HEK293 (cell line): ENCODE results near the gene TIMM44.

ENCODE experiments used
- CTCF ChIA-PET: fragments of 350-600 bp; formaldehyde crosslinking; extraction: SDS; loops from one replicate; lab custom pipeline; 2021; ENCODE audit warnings: antibody characterized with exemption; lab: Yijun Ruan, JAX
- POLR2A ChIA-PET: fragments of 300-600 bp; formaldehyde crosslinking; extraction: SDS; loops from one replicate; lab custom pipeline; 2020; ENCODE audit warnings: antibody characterized with exemption, inconsistent platforms; lab: Yijun Ruan, JAX
- H3K27ac ChIP-seq: fragments of 200-500 bp; sonication (Bioruptor generic); 2 replicates; pipeline ENCODE4 v1.5.1; 2014; ENCODE audit warnings: low read depth, low read length, control low read depth, inconsistent platforms; ENCODE audit errors: extremely low read depth
- H3K36me3 ChIP-seq, 2 experiments: fragments of 200-500 bp in 1 of 2; sonication (Bioruptor generic) in 1 of 2; 1 replicate in 1 of 2; 2 replicates in 1 of 2; pipeline ENCODE4 v1.5.1; 2014 to 2017; ENCODE audit warnings: inconsistent platforms in 2 of 2, low read length in 2 of 2; ENCODE audit not compliant: control insufficient read depth in 2 of 2, insufficient read depth in 1 of 2
- H3K4me1 ChIP-seq: fragments of 200-500 bp; sonication (Bioruptor generic); 2 replicates; pipeline ENCODE4 v1.5.1; 2014; ENCODE audit warnings: mild to moderate bottlenecking, low read length, inconsistent platforms; ENCODE audit not compliant: control insufficient read depth, insufficient read depth
- H3K4me3 ChIP-seq: 2 replicates; pipeline ENCODE4 v1.5.1; 2011; ENCODE audit warnings: low read depth, mild to moderate bottlenecking, control low read depth, low read length, moderate library complexity
- H3K9me3 ChIP-seq: fragments of 200-500 bp; sonication (Bioruptor generic); 2 replicates; pipeline ENCODE4 v1.5.1; 2014; ENCODE audit warnings: low read depth, low read length, inconsistent platforms; ENCODE audit not compliant: control insufficient read depth, insufficient read depth
- AEBP2 ChIP-seq: fragments of 450-650 bp; formaldehyde crosslinking; IDR thresholded peaks from 2 replicates; pipeline ENCODE4 v1.5.1; 2016; ENCODE audit warnings: missing biosample characterization, missing genetic modification characterization, borderline replicate concordance
- CTCF ChIP-seq: fragments of 450-650 bp; formaldehyde crosslinking; IDR thresholded peaks from 2 replicates; pipeline ENCODE4 v1.5.1; 2016; ENCODE audit warnings: missing biosample characterization, missing genetic modification characterization
- EGR2 ChIP-seq: fragments of 450-650 bp; formaldehyde crosslinking; IDR thresholded peaks from 2 replicates; pipeline ENCODE4 v1.5.1; 2016; ENCODE audit warnings: low read depth, missing biosample characterization, missing genetic modification characterization
- GFI1B ChIP-seq: fragments of 450-650 bp; formaldehyde crosslinking; IDR thresholded peaks from 2 replicates; pipeline ENCODE4 v1.5.1; 2016; ENCODE audit warnings: missing biosample characterization, missing genetic modification characterization
- GLIS1 ChIP-seq: fragments of 450-650 bp; formaldehyde crosslinking; IDR thresholded peaks from 2 replicates; pipeline ENCODE4 v1.5.1; 2016; ENCODE audit warnings: missing biosample characterization, missing genetic modification characterization
- HIC1 ChIP-seq: fragments of 450-650 bp; formaldehyde crosslinking; IDR thresholded peaks from 2 replicates; pipeline ENCODE4 v1.5.1; 2016; ENCODE audit warnings: missing biosample characterization, missing genetic modification characterization
- IKZF3 ChIP-seq: fragments of 450-650 bp; IDR thresholded peaks from 2 replicates; pipeline ENCODE4 v1.5.0; 2018; ENCODE audit warnings: missing biosample characterization, mild to moderate bottlenecking, missing genetic modification characterization, moderate library complexity
- OSR2 ChIP-seq: fragments of 450-650 bp; formaldehyde crosslinking; IDR thresholded peaks from 2 replicates; pipeline ENCODE4 v1.5.1; 2016; ENCODE audit warnings: missing biosample characterization, missing genetic modification characterization
- PATZ1 ChIP-seq: fragments of 450-650 bp; formaldehyde crosslinking; IDR thresholded peaks from 2 replicates; pipeline ENCODE4 v1.5.1; 2016; ENCODE audit warnings: missing biosample characterization, missing genetic modification characterization
- SP2 ChIP-seq: fragments of 450-650 bp; formaldehyde crosslinking; IDR thresholded peaks from 2 replicates; pipeline ENCODE4 v1.5.1; 2016; ENCODE audit warnings: missing biosample characterization, missing genetic modification characterization
- ZBTB17 ChIP-seq: fragments of 450-650 bp; formaldehyde crosslinking; IDR thresholded peaks from 2 replicates; pipeline ENCODE4 v1.5.1; 2016; ENCODE audit warnings: missing biosample characterization, missing genetic modification characterization
- ZBTB21 ChIP-seq: fragments of 450-650 bp; formaldehyde crosslinking; IDR thresholded peaks from 2 replicates; pipeline ENCODE4 v1.5.1; 2017; ENCODE audit warnings: missing biosample characterization, missing genetic modification characterization
- ZFHX2 ChIP-seq: fragments of 450-650 bp; formaldehyde crosslinking; conservative IDR thresholded peaks from 2 replicates; pipeline ENCODE4 v1.5.1; 2016; ENCODE audit warnings: missing biosample characterization, missing genetic modification characterization
- ZIC2 ChIP-seq: fragments of 450-650 bp; formaldehyde crosslinking; IDR thresholded peaks from 2 replicates; pipeline ENCODE4 v1.5.1; 2016; ENCODE audit warnings: missing biosample characterization, missing genetic modification characterization
- ZNF248 ChIP-seq: fragments of 450-650 bp; formaldehyde crosslinking; IDR thresholded peaks from 2 replicates; pipeline ENCODE4 v1.5.1; 2017; ENCODE audit warnings: missing biosample characterization, missing genetic modification characterization
- ZNF423 ChIP-seq: fragments of 450-650 bp; formaldehyde crosslinking; IDR thresholded peaks from 2 replicates; pipeline ENCODE4 v1.5.1; 2016; ENCODE audit warnings: missing biosample characterization, missing genetic modification characterization
- ZNF658 ChIP-seq: fragments of 450-650 bp; formaldehyde crosslinking; IDR thresholded peaks from 2 replicates; pipeline ENCODE4; 2016; ENCODE audit warnings: missing biosample characterization, missing genetic modification characterization
- TF ChIP-seq, protein P1 (sequence below): fragments of 450-650 bp; formaldehyde crosslinking; IDR thresholded peaks from 2 replicates; pipeline ENCODE4 v1.5.1; 2016; ENCODE audit warnings: missing biosample characterization, missing genetic modification characterization
- TF ChIP-seq, protein P2 (sequence below): fragments of 450-650 bp; formaldehyde crosslinking; IDR thresholded peaks from 2 replicates; pipeline ENCODE4 v1.5.1; 2016; ENCODE audit warnings: missing biosample characterization, missing genetic modification characterization

The TIMM44 gene

GRCh38 chr19:7908078-7908699 lies 35.3 kb downstream of the TIMM44 start:
- H3K4me3 ChIP-seq: no peak overlapping the region
- CTCF ChIA-PET: interaction anchor here (0.6 to 1.7 kb wide), 4 partner anchors 10 to 256 kb away, joined by 3 to 6 read pairs (median 4); no protein-coding TSS in a partner anchor
- peaks cover 5% of the 10 kb centered on the region; the same call in 1 of the 2 replicates for H3K4me1 ChIP-seq
- H3K27ac ChIP-seq: no peak overlapping the region
- H3K36me3 ChIP-seq: peaks cover 0 to 45% of the 10 kb centered on the region in 2 experiments; a peak in 2 of 3 replicates
- no peak for TF ChIP-seq AEBP2 (tag by site-specific recombination)
- TF ChIP-seq IKZF3: no peak
- no peak for TF ChIP-seq ZBTB21 (tag by site-specific recombination)
- TF ChIP-seq HIC1 (tag by site-specific recombination): peak; percentile 8; the same call in 1 of the 2 replicates
- TF ChIP-seq PATZ1 (tag by site-specific recombination): no peak; the same call in 1 of the 2 replicates
- TF ChIP-seq GLIS1 (tag by site-specific recombination): 0 out of 2 replicates have a peak, but pooled peaks have one; percentile 17
- peak; percentile 58 for TF ChIP-seq CTCF
- TF ChIP-seq ZFHX2: peak; percentile 79
- TF ChIP-seq ZNF423 (tag by site-specific recombination): no peak
- TF ChIP-seq EGR2 (tag by site-specific recombination): peak; percentile 75
- TF ChIP-seq, protein P1, sequence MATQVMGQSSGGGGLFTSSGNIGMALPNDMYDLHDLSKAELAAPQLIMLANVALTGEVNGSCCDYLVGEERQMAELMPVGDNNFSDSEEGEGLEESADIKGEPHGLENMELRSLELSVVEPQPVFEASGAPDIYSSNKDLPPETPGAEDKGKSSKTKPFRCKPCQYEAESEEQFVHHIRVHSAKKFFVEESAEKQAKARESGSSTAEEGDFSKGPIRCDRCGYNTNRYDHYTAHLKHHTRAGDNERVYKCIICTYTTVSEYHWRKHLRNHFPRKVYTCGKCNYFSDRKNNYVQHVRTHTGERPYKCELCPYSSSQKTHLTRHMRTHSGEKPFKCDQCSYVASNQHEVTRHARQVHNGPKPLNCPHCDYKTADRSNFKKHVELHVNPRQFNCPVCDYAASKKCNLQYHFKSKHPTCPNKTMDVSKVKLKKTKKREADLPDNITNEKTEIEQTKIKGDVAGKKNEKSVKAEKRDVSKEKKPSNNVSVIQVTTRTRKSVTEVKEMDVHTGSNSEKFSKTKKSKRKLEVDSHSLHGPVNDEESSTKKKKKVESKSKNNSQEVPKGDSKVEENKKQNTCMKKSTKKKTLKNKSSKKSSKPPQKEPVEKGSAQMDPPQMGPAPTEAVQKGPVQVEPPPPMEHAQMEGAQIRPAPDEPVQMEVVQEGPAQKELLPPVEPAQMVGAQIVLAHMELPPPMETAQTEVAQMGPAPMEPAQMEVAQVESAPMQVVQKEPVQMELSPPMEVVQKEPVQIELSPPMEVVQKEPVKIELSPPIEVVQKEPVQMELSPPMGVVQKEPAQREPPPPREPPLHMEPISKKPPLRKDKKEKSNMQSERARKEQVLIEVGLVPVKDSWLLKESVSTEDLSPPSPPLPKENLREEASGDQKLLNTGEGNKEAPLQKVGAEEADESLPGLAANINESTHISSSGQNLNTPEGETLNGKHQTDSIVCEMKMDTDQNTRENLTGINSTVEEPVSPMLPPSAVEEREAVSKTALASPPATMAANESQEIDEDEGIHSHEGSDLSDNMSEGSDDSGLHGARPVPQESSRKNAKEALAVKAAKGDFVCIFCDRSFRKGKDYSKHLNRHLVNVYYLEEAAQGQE (tag by site-specific recombination): 0 out of 2 replicates have a peak, but pooled peaks have one; percentile 20
- TF ChIP-seq ZNF658 (tag by site-specific recombination): no peak
- TF ChIP-seq, protein P2, sequence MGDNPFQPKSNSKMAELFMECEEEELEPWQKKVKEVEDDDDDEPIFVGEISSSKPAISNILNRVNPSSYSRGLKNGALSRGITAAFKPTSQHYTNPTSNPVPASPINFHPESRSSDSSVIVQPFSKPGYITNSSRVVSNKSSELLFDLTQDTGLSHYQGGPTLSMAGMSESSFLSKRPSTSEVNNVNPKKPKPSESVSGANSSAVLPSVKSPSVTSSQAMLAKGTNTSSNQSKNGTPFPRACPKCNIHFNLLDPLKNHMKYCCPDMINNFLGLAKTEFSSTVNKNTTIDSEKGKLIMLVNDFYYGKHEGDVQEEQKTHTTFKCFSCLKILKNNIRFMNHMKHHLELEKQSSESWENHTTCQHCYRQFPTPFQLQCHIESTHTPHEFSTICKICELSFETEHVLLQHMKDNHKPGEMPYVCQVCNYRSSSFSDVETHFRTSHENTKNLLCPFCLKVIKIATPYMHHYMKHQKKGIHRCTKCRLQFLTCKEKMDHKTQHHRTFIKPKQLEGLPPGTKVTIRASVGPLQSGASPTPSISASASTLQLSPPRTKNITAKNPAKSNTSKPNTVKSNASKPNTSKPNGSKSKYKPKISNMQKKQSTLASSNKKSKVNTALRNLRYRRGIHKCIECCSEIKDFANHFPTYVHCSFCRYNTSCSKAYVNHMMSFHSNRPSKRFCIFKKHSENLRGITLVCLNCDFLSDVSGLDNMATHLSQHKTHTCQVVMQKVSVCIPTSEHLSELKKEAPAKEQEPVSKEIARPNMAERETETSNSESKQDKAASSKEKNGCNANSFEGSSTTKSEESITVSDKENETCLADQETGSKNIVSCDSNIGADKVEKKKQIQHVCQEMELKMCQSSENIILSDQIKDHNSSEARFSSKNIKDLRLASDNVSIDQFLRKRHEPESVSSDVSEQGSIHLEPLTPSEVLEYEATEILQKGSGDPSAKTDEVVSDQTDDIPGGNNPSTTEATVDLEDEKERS (tag by site-specific recombination): no peak
- 0 out of 2 replicates have a peak, but pooled peaks have one; percentile 15 for TF ChIP-seq ZBTB17 (tag by site-specific recombination)
- 0 out of 2 replicates have a peak, but pooled peaks have one; percentile 31 for TF ChIP-seq OSR2 (tag by site-specific recombination)
- TF ChIP-seq GFI1B (tag by site-specific recombination): no peak
- no peak for TF ChIP-seq ZNF248
- TF ChIP-seq SP2 (tag by site-specific recombination): peak; percentile 10; the same call in 1 of the 2 replicates
- TF ChIP-seq ZIC2 (tag by site-specific recombination): peak; percentile 29
- H3K9me3 ChIP-seq: no peaks in the 10 kb centered on the region
- POLR2A ChIA-PET: interaction anchor here (1.4 to 2.7 kb wide), 2 partner anchors 10 to 12 kb away, joined by 9 to 16 read pairs; partner anchors contain the start of gene SNAPC2
